BE2C (cell line): Measurements from ENCODE around the gene THSD7B.

Experiments used
- DNase-seq: peaks from one replicate; pipeline ENCODE4 v3.0.0-alpha.2; 2020
- H3K27me3 ChIP-seq: fragments of 250-450 bp; sonication (Bioruptor Pico); 2 replicates; pipeline ENCODE4 v1.5.1; 2020; ENCODE audit warnings: mild to moderate bottlenecking
- H3K36me3 ChIP-seq: fragments of 250-450 bp; sonication (Bioruptor Pico); 2 replicates; pipeline ENCODE4 v1.5.1; 2020; ENCODE audit warnings: mild to moderate bottlenecking
- H3K4me1 ChIP-seq: fragments of 250-450 bp; sonication (Bioruptor Pico); 2 replicates; pipeline ENCODE4 v1.5.1; 2020
- H3K4me3 ChIP-seq: 2 replicates; pipeline ENCODE4 v1.5.1; 2011; ENCODE audit warnings: low read depth, low read length
- H3K9me3 ChIP-seq: fragments of 250-450 bp; sonication (Bioruptor Pico); 2 replicates; pipeline ENCODE4 v1.5.1; 2020
- CTCF ChIP-seq: IDR thresholded peaks from 2 replicates; pipeline ENCODE4 v1.5.1; 2012; ENCODE audit warnings: mild to moderate bottlenecking, low read depth, low read length

Gene THSD7B

DNA sequence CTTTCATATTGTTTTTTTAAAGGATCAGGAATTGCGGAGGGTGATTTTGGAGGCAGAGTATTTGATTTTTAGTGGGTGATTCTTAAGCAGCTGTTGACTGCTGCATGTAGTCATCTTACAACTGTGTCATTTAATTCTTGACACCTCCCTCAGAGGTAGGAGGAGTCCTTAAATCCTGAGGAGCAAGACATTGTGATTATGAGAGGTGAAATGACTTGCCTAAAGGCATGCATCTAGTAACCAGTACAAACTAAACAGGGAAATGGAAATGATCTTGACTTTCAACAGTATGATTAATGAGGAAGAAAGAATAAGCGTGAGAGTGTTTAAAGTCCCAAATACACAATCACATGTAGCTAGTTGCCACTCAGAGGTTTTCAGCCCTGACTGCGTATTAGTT lies 440.7 kb downstream of the THSD7B start:
- no peak overlapping the region for H3K4me3 ChIP-seq
- no peaks in the 10 kb centered on the region for H3K27me3 ChIP-seq
- no peaks in the 10 kb centered on the region for H3K36me3 ChIP-seq
- H3K9me3 ChIP-seq, result no peaks in the 10 kb centered on the region
- DNase-seq, result no peak
- no peak for TF ChIP-seq CTCF
- no peaks in the 10 kb centered on the region for H3K4me1 ChIP-seq

DNA sequence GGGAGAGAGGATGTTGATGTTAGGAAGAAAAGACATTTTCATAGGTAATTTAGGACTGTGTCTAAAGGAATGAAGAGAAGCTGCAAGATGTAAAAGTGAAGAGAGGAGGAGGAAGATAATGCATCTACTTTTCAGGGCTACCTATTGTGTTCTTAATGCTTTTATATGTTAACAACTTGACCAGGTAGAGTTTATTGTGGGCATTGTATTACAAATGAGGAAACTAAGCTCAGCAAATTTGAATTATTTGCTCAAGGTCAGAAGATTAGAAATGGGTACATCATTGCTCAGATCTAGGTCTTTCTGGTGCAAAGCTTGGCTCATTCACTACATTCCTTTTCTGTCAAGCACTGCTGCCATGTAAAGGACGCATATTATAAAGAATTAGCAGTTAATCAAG lies 441.7 kb downstream of the THSD7B start:
- no peaks in the 10 kb centered on the region for H3K36me3 ChIP-seq
- no peak for TF ChIP-seq CTCF
- no peak overlapping the region for H3K4me3 ChIP-seq
- DNase-seq, result no peak
- H3K9me3 ChIP-seq, result no peaks in the 10 kb centered on the region
- H3K4me1 ChIP-seq, result no peaks in the 10 kb centered on the region
- H3K27me3 ChIP-seq, result no peaks in the 10 kb centered on the region

- no peak for TF ChIP-seq CTCF
- Histone ChIP-seq H3K4me3 (no peak overlapping the region), H3K4me1 (no peaks in the 10 kb centered on the region), H3K9me3 (no peaks in the 10 kb centered on the region), H3K27me3 (no peaks in the 10 kb centered on the region), H3K36me3 (no peaks in the 10 kb centered on the region)
- no peak for DNase-seq
Observed at GRCh38 chr2:137208431-137208891, 443.1 kb downstream of the THSD7B start.

DNA sequence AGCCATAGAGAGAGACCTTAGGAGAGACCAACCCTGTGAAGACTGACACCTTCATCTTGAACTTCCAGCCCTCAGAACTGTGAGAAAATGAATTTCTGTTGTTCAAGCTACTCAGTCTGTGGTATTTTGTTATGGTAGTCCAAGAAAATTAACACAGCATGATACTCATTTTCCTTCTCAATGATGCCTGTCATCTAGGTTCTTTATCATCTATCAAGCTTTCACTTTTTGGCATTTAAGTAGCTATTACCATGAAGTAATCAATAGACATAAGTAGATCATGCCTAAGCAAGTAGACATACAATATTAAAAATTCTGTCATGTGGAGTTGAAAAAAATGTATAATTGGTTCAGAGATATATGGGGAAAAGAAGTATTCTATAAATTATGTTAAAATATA lies 444.7 kb downstream of the THSD7B start:
- H3K4me1 ChIP-seq, result no peaks in the 10 kb centered on the region
- no peaks in the 10 kb centered on the region for H3K36me3 ChIP-seq
- no peak for DNase-seq
- no peaks in the 10 kb centered on the region for H3K9me3 ChIP-seq
- H3K4me3 ChIP-seq, result no peak overlapping the region
- H3K27me3 ChIP-seq, result no peaks in the 10 kb centered on the region
- TF ChIP-seq CTCF, result no peak

DNA sequence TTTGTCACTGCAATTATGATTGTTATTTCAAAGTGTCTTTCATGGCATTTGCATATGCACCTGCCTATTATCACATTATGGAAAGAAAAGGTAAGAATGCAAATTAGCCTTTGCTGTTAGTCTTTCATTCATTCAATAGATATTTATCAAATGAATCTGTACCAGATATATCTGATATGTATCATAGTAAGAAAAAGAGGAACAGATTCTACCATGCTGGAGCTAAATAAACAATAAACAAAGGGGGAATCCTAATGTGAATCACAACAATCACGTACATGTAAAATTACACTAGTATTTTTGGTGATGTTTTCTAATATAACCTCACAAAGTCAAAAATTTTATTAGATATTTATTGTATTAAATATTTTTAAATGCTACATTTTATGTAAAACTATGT lies 446.4 kb downstream of the THSD7B start:
- TF ChIP-seq CTCF, result no peak
- Histone ChIP-seq H3K36me3 (no peaks in the 10 kb centered on the region), H3K4me3 (no peak overlapping the region), H3K27me3 (no peaks in the 10 kb centered on the region), H3K9me3 (no peaks in the 10 kb centered on the region), H3K4me1 (no peaks in the 10 kb centered on the region)
- DNase-seq, result no peak

GRCh38 chr2:137220438-137220993 lies 455.2 kb downstream of the THSD7B start:
- Histone ChIP-seq H3K4me3 (no peak overlapping the region), H3K27me3 (no peaks in the 10 kb centered on the region), H3K36me3 (no peaks in the 10 kb centered on the region), H3K9me3 (no peaks in the 10 kb centered on the region), H3K4me1 (no peaks in the 10 kb centered on the region)
- DNase-seq, result no peak
- TF ChIP-seq CTCF, result no peak
